HG03196 (cell line): ENCODE data around the gene RNGTT.
"Not testable (repeated sequence)": the region's sequence is repeated elsewhere in the genome, so short reads cannot be mapped to it uniquely, and the experiment has no call there.

Experiments used
- ATAC-seq: cut with Tn5 transposase; IDR thresholded peaks from one replicate; pipeline ENCODE4 v1.9.1; 2021; ENCODE audit not compliant: unreplicated experiment

RNGTT gene

GRCh38 chr6:88972504-88973423, 9.3 kb upstream of the RNGTT start:
- no peak for ATAC-seq

- no peak for ATAC-seq
Observed at GRCh38 chr6:88970301-88970700, 6.9 kb upstream of the RNGTT start.

- not testable (repeated sequence) for ATAC-seq
Observed at GRCh38 chr6:88969255-88969654, 5.8 kb upstream of the RNGTT start.

- ATAC-seq, result no peak
Observed at GRCh38 chr6:88967891-88968290, 4.5 kb upstream of the RNGTT start.

GRCh38 chr6:88965691-88966090, 2.3 kb upstream of the RNGTT start:
- no peak for ATAC-seq

- ATAC-seq, result no peak
Observed at GRCh38 chr6:88964509-88964908, 1.1 kb upstream of the RNGTT start.

- no peak for ATAC-seq
Observed at GRCh38 chr6:88958842-88959241, 4.6 kb downstream of the RNGTT start.

- no peak for ATAC-seq
Observed at GRCh38 chr6:88953550-88954386, 9.7 kb downstream of the RNGTT start.

- ATAC-seq, result no peak
Observed at GRCh38 chr6:88952065-88952704, 11.2 kb downstream of the RNGTT start.

- ATAC-seq, result no peak
Observed at GRCh38 chr6:88945415-88946008, 17.9 kb downstream of the RNGTT start.

- ATAC-seq, result no peak
Observed at GRCh38 chr6:88933521-88933920, 29.9 kb downstream of the RNGTT start.

- ATAC-seq, result not testable (repeated sequence)
Observed at GRCh38 chr6:88932019-88932418, 31.4 kb downstream of the RNGTT start.

- no peak for ATAC-seq
Observed at GRCh38 chr6:88922775-88923548, 40.5 kb downstream of the RNGTT start.

GRCh38 chr6:88921734-88922133, 41.7 kb downstream of the RNGTT start:
- no peak for ATAC-seq

- ATAC-seq, result no peak
Observed at GRCh38 chr6:88920774-88921733, 42.4 kb downstream of the RNGTT start.

- no peak for ATAC-seq
Observed at GRCh38 chr6:88920088-88920487, 43.3 kb downstream of the RNGTT start.

GRCh38 chr6:88919032-88919431, 44.4 kb downstream of the RNGTT start:
- no peak for ATAC-seq

GRCh38 chr6:88916615-88917208, 46.7 kb downstream of the RNGTT start:
- ATAC-seq, result no peak
